ENCODE data around the gene ATP11B.
"Not testable (repeated sequence)": the region's sequence is repeated elsewhere in the genome, so short reads cannot be mapped to it uniquely, and the experiment has no call there.

The ATP11B gene

DNA sequence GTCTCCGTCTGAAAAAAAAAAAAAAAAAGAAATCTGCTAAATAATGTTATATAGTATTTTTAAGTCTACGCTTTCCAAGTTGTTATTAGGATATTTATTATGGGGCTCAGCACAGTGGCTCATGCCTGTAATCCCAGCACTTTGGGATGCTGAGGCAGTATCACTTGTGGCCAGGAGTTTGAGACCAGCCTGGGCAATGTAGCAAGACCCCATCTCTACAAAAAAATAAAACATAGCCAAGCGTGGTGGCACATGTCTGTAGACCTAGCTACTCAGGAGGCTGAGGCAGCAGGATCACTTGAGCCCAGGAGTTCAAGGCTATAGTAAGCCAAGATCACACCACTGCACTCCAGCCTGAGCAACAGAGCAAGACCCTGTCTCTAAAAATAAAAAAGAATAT lies 77.6 kb downstream of the ATP11B start:
- H3K9me3 ChIP-seq (ENCODE audit: control insufficient read depth in 2 of 2, low read length in 2 of 2); H3K27me3 ChIP-seq (ENCODE audit: control insufficient read depth in 2 of 2, insufficient read depth in 2 of 2, low read length in 2 of 2); H3K4me1 ChIP-seq (ENCODE audit: control insufficient read depth in 2 of 2, insufficient read depth in 2 of 2, low read length in 2 of 2); H3K9ac ChIP-seq (ENCODE audit: low read depth in 1 of 2, low read length in 2 of 2); H3K4me3 ChIP-seq (ENCODE audit: low read length in 2 of 2); H3K27ac ChIP-seq (ENCODE audit: low read depth in 2 of 2, low read length in 2 of 2): not testable (repeated sequence)
- peaks cover 55 to 65% of the 10 kb centered on the region in 2 donors for H3K36me3 ChIP-seq (ENCODE audit: control insufficient read depth in 2 of 2, insufficient read depth in 2 of 2, low read length in 2 of 2)

DNA sequence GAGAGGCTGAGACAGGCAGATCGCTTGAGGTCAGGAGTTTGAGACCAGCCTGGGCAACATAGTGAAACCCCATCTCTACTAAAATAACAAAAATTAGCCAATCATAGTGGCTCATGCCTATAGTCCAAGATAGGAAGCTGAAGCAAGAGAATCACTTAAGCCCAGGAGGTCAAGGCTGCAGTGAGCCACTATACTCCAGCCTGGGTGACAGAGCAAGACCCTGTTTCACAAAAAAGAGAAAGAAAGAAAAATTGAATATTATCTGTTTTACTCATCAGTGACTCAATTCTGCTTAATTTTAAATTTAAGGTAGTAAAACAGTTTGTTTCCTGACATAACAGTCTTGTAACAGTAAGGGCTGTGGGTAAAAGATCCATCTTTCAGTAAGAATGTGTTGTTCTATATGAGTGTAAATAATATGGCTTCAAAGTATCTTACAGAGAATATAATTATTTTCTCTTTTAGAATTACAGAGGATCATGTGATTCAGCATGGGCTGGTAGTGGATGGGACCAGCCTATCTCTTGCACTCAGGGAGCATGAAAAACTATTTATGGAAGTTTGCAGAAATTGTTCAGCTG lies 85.8 kb downstream of the ATP11B start:
- peaks cover 37 to 42% of the 10 kb centered on the region in 2 donors for H3K36me3 ChIP-seq (ENCODE audit: control insufficient read depth in 2 of 2, insufficient read depth in 2 of 2, low read length in 2 of 2)
- no peak overlapping the region for H3K27ac ChIP-seq (ENCODE audit: low read depth in 2 of 2, low read length in 2 of 2)
- H3K9ac ChIP-seq (ENCODE audit: low read depth in 1 of 2, low read length in 2 of 2) = no peak overlapping the region
- no peaks in the 10 kb centered on the region for H3K27me3 ChIP-seq (ENCODE audit: control insufficient read depth in 2 of 2, insufficient read depth in 2 of 2, low read length in 2 of 2)
- no peak overlapping the region for H3K4me3 ChIP-seq (ENCODE audit: low read length in 2 of 2)
- H3K4me1 ChIP-seq (ENCODE audit: control insufficient read depth in 2 of 2, insufficient read depth in 2 of 2, low read length in 2 of 2) = no peaks in the 10 kb centered on the region
- no peaks in the 10 kb centered on the region for H3K9me3 ChIP-seq (ENCODE audit: control insufficient read depth in 2 of 2, low read length in 2 of 2)

DNA sequence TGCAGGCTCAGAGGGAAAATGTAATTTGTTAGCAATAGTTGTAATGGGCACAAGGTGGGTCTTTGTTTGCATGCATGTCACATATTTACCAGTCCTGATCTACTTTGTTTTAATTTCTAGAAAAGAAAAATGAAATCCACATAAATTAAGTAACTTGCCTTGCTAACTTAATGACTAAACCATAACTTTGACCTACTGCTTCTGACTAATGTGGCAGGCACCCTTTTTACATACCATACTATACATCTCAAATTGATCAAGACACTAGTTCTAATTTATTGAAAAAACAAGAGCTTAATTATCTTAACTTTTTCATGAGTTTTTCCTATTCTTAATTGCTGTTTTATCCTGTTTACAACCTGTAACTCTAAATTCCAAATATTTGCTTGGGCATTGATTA lies 93.2 kb downstream of the ATP11B start:
- H3K4me3 ChIP-seq (ENCODE audit: low read length in 2 of 2) = no peak overlapping the region
- H3K36me3 ChIP-seq (ENCODE audit: control insufficient read depth in 2 of 2, insufficient read depth in 2 of 2, low read length in 2 of 2) = peaks cover 21 to 25% of the 10 kb centered on the region in 2 donors
- no peak overlapping the region for H3K9ac ChIP-seq (ENCODE audit: low read depth in 1 of 2, low read length in 2 of 2)
- no peaks in the 10 kb centered on the region for H3K27me3 ChIP-seq (ENCODE audit: control insufficient read depth in 2 of 2, insufficient read depth in 2 of 2, low read length in 2 of 2)
- no peaks in the 10 kb centered on the region for H3K9me3 ChIP-seq (ENCODE audit: control insufficient read depth in 2 of 2, low read length in 2 of 2)
- no peaks in the 10 kb centered on the region for H3K4me1 ChIP-seq (ENCODE audit: control insufficient read depth in 2 of 2, insufficient read depth in 2 of 2, low read length in 2 of 2)
- H3K27ac ChIP-seq (ENCODE audit: low read depth in 2 of 2, low read length in 2 of 2) = no peak overlapping the region

DNA sequence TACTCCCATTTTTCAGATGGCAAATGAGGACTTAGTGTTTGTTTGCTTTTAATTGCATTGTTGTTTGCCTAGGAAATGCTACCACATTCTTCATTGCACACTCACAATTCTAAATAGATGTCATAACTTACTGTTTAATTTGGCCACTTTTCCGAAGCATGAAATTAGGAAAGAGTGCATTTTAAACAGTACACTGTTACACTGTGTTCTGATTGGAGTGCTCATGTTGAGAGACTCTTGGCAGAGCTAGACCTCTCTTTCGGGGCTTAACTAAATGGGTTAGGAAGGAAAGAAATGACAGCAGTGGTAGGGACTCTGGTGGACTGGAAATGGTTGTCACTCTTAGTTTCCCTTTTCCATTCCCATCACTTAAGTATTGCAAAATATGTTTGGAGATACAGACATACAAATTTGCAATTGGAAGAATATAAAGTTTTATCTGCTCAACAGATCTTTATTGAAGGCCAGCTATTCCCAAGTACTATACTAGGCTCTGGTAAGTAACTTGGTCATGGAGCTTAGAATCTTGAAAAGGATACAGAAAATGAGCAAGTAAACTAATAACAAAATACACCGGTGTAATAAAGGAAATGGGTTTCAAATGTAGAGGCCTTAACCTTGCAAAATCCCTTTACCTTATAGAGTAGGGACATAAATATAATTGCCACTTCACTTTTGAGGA lies 96.8 kb downstream of the ATP11B start:
- Histone ChIP-seq H3K4me1 (ENCODE audit: control insufficient read depth in 2 of 2, insufficient read depth in 2 of 2, low read length in 2 of 2) (no peaks in the 10 kb centered on the region), H3K9me3 (ENCODE audit: control insufficient read depth in 2 of 2, low read length in 2 of 2) (no peaks in the 10 kb centered on the region), H3K27ac (ENCODE audit: low read depth in 2 of 2, low read length in 2 of 2) (no peak overlapping the region)

DNA sequence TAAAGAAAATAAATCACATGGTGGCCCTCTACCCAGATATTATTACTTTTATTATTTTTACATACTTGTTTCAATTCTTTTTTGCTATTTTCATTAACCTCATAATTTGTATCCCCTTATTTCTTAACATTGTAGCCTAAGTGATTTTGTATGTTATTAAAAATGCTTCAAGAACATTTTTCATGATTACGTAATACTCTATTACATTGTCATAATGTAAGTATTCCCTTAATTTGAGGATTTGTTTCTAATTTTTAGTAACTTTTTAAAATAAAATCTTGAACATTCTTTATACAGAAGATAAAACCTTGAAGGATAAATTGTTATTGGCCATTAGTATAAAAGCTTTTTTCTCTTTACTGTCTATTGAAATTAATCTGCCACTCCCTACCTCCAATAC lies 98.1 kb downstream of the ATP11B start:
- Histone ChIP-seq H3K27ac (ENCODE audit: low read depth in 2 of 2, low read length in 2 of 2) (no peak overlapping the region), H3K4me3 (ENCODE audit: low read length in 2 of 2) (no peak overlapping the region), H3K27me3 (ENCODE audit: control insufficient read depth in 2 of 2, insufficient read depth in 2 of 2, low read length in 2 of 2) (no peaks in the 10 kb centered on the region), H3K9ac (ENCODE audit: low read depth in 1 of 2, low read length in 2 of 2) (no peak overlapping the region), H3K36me3 (ENCODE audit: control insufficient read depth in 2 of 2, insufficient read depth in 2 of 2, low read length in 2 of 2) (peaks cover 23 to 39% of the 10 kb centered on the region in 2 donors), H3K9me3 (ENCODE audit: control insufficient read depth in 2 of 2, low read length in 2 of 2) (no peaks in the 10 kb centered on the region), H3K4me1 (ENCODE audit: control insufficient read depth in 2 of 2, insufficient read depth in 2 of 2, low read length in 2 of 2) (no peaks in the 10 kb centered on the region)

More for the DNA sequence above, 96.8 kb downstream of the ATP11B start:
- H3K4me3 ChIP-seq (ENCODE audit: low read length in 2 of 2) = no peak overlapping the region
- no peaks in the 10 kb centered on the region for H3K27me3 ChIP-seq (ENCODE audit: control insufficient read depth in 2 of 2, insufficient read depth in 2 of 2, low read length in 2 of 2)
- peaks cover 27 to 40% of the 10 kb centered on the region in 2 donors for H3K36me3 ChIP-seq (ENCODE audit: control insufficient read depth in 2 of 2, insufficient read depth in 2 of 2, low read length in 2 of 2)
- H3K9ac ChIP-seq (ENCODE audit: low read depth in 1 of 2, low read length in 2 of 2) = no peak overlapping the region

DNA sequence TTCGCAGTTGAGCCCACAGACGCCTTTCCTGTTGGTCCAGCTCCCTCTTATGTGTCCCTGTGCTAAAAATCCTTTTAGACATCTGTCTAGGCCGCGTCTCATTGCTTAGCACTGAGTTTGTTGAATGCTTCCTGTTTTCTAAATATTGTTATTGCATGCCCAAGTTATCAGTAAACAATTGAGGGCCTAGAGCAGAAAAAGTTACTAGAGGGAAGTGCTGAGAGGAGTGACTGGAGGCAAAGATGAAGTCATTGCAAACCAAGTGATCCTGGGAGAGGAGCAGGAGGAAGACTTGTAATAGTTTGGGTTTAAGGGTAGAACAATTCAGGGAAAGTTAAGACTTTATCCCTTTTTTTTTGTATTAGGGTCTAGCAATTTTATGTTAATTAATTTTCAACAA lies 98.9 kb downstream of the ATP11B start:
- H3K9ac ChIP-seq (ENCODE audit: low read depth in 1 of 2, low read length in 2 of 2) = no peak overlapping the region
- H3K36me3 ChIP-seq (ENCODE audit: control insufficient read depth in 2 of 2, insufficient read depth in 2 of 2, low read length in 2 of 2) = peaks cover 21 to 38% of the 10 kb centered on the region in 2 donors
- no peak overlapping the region for H3K4me3 ChIP-seq (ENCODE audit: low read length in 2 of 2)
- no peaks in the 10 kb centered on the region for H3K27me3 ChIP-seq (ENCODE audit: control insufficient read depth in 2 of 2, insufficient read depth in 2 of 2, low read length in 2 of 2)
- no peaks in the 10 kb centered on the region for H3K9me3 ChIP-seq (ENCODE audit: control insufficient read depth in 2 of 2, low read length in 2 of 2)
- no peaks in the 10 kb centered on the region for H3K4me1 ChIP-seq (ENCODE audit: control insufficient read depth in 2 of 2, insufficient read depth in 2 of 2, low read length in 2 of 2)
- no peak overlapping the region for H3K27ac ChIP-seq (ENCODE audit: low read depth in 2 of 2, low read length in 2 of 2)

DNA sequence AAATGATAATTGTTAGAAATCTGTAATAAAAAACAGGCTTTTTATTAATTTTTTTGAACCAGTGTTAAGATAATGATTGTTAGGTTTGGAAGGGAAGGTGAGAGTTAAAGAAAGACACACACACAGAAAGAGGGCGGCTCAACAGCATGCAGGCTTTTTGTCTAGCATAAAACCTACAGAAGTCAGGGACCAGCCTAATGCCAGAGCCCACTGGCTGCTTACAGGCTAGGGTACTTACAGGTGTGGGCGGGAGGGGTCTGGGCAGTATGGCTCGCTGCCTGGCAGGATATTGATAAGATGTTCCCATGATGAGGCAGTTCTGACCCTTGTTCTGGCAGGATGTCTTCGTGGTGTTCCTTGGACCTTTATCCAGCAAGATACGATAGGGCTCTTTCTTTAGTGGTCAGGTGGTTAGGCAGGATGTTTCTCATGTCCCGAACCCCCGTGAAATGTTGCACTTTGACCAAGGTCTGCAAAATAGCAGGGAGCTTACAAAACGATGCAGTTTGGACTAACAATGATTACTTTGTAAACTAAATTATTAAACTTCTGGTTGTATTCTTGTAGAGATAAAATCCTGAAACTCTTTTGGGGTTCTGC lies 102.3 kb downstream of the ATP11B start:
- Histone ChIP-seq H3K27me3 (ENCODE audit: control insufficient read depth in 2 of 2, insufficient read depth in 2 of 2, low read length in 2 of 2) (no peaks in the 10 kb centered on the region), H3K9me3 (ENCODE audit: control insufficient read depth in 2 of 2, low read length in 2 of 2) (no peaks in the 10 kb centered on the region), H3K27ac (ENCODE audit: low read depth in 2 of 2, low read length in 2 of 2) (no peak overlapping the region), H3K4me1 (ENCODE audit: control insufficient read depth in 2 of 2, insufficient read depth in 2 of 2, low read length in 2 of 2) (no peaks in the 10 kb centered on the region), H3K36me3 (ENCODE audit: control insufficient read depth in 2 of 2, insufficient read depth in 2 of 2, low read length in 2 of 2) (peaks cover 23 to 42% of the 10 kb centered on the region in 2 donors), H3K9ac (ENCODE audit: low read depth in 1 of 2, low read length in 2 of 2) (no peak overlapping the region), H3K4me3 (ENCODE audit: low read length in 2 of 2) (no peak overlapping the region)

DNA sequence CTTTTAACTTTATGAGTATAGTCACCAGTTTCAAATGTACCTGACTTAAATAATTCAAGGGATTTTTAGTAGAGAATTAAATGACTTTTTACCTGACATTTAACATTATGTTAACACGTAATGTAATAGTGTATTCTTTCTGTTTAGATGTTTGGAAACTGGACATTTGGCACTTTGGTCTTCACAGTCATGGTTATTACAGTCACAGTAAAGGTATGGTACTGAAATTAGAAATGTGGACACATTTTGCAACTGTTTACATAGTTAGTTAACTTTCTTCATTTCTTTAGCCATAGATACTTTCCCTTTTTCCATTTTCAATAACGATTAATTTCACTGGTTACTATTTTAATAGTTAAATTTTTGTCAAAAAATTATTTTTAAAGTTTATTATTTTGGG lies 103.2 kb downstream of the ATP11B start:
- no peak overlapping the region for H3K9ac ChIP-seq (ENCODE audit: low read depth in 1 of 2, low read length in 2 of 2)

DNA sequence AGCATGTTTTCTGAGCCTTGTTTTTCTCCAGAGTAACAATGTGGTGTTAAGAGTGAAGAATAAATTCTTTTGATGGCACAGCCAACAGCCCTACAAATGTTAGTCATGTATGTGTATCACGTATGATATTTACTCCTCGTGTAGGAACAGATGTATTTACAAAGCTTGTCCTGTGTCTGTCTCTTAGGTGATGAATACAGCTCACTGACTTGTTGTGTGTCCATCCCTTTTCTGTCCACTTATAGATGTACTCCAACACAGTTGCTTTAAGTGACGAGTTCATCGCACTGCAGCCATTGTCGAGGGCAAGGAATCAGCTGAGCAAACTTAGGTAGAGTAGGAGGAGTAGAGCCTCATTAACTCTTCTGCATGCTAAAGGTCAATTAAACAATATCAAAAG lies 108.9 kb downstream of the ATP11B start:
- Histone ChIP-seq H3K36me3 (ENCODE audit: control insufficient read depth in 2 of 2, insufficient read depth in 2 of 2, low read length in 2 of 2) (peaks cover 36 to 40% of the 10 kb centered on the region in 2 donors), H3K27me3 (ENCODE audit: control insufficient read depth in 2 of 2, insufficient read depth in 2 of 2, low read length in 2 of 2) (no peaks in the 10 kb centered on the region), H3K9me3 (ENCODE audit: control insufficient read depth in 2 of 2, low read length in 2 of 2) (no peaks in the 10 kb centered on the region), H3K4me3 (ENCODE audit: low read length in 2 of 2) (no peak overlapping the region), H3K9ac (ENCODE audit: low read depth in 1 of 2, low read length in 2 of 2) (no peak overlapping the region), H3K27ac (ENCODE audit: low read depth in 2 of 2, low read length in 2 of 2) (no peak overlapping the region), H3K4me1 (ENCODE audit: control insufficient read depth in 2 of 2, insufficient read depth in 2 of 2, low read length in 2 of 2) (no peaks in the 10 kb centered on the region)

More for the DNA sequence above, 103.2 kb downstream of the ATP11B start:
- Histone ChIP-seq H3K4me1 (ENCODE audit: control insufficient read depth in 2 of 2, insufficient read depth in 2 of 2, low read length in 2 of 2) (no peaks in the 10 kb centered on the region), H3K27me3 (ENCODE audit: control insufficient read depth in 2 of 2, insufficient read depth in 2 of 2, low read length in 2 of 2) (no peaks in the 10 kb centered on the region), H3K9me3 (ENCODE audit: control insufficient read depth in 2 of 2, low read length in 2 of 2) (no peaks in the 10 kb centered on the region), H3K27ac (ENCODE audit: low read depth in 2 of 2, low read length in 2 of 2) (no peak overlapping the region), H3K4me3 (ENCODE audit: low read length in 2 of 2) (no peak overlapping the region), H3K36me3 (ENCODE audit: control insufficient read depth in 2 of 2, insufficient read depth in 2 of 2, low read length in 2 of 2) (peaks cover 22 to 40% of the 10 kb centered on the region in 2 donors)

DNA sequence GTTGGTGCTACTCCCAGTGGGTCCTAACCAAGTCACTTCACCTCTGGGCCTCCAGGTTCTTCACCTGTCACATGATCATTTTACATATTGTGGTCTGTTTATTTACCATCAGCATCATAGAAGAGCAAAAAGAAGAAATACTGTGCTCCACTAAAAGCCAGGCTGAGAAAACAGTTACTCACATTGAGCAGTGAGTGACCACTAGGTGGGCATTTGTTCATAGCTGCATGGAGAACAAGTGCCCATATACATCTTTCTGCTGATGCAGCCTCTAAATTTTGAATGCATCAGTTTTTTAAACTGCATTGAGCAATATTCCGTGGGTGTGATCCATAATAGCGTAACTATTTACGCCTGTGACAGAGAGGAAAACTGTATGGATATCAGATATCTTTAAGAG lies 110.9 kb downstream of the ATP11B start:
- no peaks in the 10 kb centered on the region for H3K9me3 ChIP-seq (ENCODE audit: control insufficient read depth in 2 of 2, low read length in 2 of 2)
- peaks cover 28 to 35% of the 10 kb centered on the region in 2 donors for H3K36me3 ChIP-seq (ENCODE audit: control insufficient read depth in 2 of 2, insufficient read depth in 2 of 2, low read length in 2 of 2)
- no peak overlapping the region for H3K9ac ChIP-seq (ENCODE audit: low read depth in 1 of 2, low read length in 2 of 2)
- H3K4me3 ChIP-seq (ENCODE audit: low read length in 2 of 2) = no peak overlapping the region
- H3K27me3 ChIP-seq (ENCODE audit: control insufficient read depth in 2 of 2, insufficient read depth in 2 of 2, low read length in 2 of 2) = no peaks in the 10 kb centered on the region
- no peak overlapping the region for H3K27ac ChIP-seq (ENCODE audit: low read depth in 2 of 2, low read length in 2 of 2)
- H3K4me1 ChIP-seq (ENCODE audit: control insufficient read depth in 2 of 2, insufficient read depth in 2 of 2, low read length in 2 of 2) = no peaks in the 10 kb centered on the region

Data from mucosa of rectum (tissue), 2 donors.